Activated CD4-positive, alpha-beta T cell treated with anti-CD3 and anti-CD28 coated beads, Interleukin-10, Interleukin-2, amounts not matched to agents 100 ng/mL and 50 ng/mL, durations not matched to agents 16 hours and 8 hours (primary cell): ENCODE measurements around the gene DSN1.

ENCODE experiments used
- DNase-seq: peaks from one replicate; pipeline ENCODE4 v3.0.0-alpha.2; 2020

The DSN1 gene

DNA sequence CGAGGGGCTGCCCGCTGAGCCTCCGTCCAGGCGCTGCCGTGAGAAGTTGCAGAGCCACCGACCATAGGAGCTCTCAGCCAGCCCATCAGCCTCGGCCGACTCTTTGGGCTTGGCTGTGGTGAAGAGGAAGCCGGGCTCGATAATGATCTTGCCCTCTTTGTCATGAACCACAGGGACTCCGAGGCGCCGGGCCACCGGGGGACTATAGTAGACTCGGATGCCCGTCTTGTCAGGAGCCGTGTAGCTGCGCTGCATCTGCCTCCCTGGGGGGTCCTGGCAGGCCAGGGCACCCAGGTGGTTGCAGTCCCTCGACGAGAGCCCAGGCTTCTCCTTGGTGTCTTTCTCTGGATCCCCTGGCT, 20.5 kb upstream of the DSN1 start:
- no peak for DNase-seq

DNA sequence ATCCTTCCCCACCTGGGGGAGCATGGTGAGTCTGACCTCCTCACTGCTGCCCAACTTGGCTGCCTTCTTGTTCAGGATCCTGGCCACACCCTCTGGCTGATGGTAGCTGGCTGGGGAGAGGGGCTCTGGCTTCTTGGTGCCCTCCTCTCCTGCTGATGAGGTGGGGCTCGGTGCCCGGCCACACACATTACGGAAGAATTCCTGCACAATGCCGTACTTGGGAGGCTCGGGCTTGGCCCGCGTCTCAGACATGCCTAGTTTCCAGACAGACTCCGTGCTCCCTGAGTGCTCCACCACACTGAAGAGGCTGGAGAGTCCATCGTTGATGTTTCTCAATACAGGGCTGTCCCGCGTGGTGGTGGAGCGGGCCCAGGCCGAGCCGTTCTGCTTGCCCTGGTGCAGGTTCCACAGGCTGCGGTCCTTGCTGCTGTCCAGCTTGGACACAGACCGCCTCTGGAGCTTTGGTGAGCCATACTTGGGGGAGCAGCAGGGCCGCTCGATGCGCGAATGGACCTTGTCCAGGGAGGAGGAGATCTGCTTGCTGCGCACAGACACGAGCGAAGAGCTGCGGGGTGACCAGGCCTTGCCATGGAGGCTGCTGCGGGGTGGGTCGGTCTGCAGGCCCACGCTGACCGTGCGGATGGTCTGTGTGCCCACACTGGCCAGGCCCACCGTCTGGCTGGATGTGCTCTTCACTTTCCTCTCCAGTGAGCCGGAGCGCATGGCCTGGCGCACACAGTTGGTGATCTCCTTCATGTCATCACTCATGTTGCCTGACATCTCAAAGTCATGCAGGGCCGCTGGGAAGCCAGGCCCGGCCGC, 19.9 kb upstream of the DSN1 start:
- no peak for DNase-seq

GRCh38 chr20:36792422-36792821, 18.9 kb upstream of the DSN1 start:
- DNase-seq, result peak; percentile 36

GRCh38 chr20:36791862-36792261, 18.3 kb upstream of the DSN1 start:
- DNase-seq, result no peak

- no peak for DNase-seq
Measured at GRCh38 chr20:36786663-36787062, 13.1 kb upstream of the DSN1 start.

GRCh38 chr20:36786246-36786645, 12.7 kb upstream of the DSN1 start:
- DNase-seq, result no peak

DNA sequence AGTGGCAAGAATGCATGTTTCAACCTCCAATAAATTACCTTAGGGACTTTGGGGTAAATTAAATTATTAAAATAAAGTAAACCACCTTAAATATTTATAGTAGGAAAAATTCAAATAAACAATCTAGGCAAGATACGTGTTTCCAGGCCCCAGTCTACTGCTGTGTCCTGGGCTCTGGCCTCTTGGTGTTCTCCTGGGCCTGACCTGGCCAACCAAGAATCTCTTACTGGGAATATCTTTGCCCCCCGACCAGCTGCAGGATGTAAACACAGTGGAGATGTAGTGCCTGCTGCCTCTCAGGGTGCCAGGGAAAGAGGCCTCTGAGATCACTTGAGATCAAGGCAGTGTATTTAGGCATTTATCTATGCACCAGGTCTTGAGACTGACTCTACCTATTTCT, 11.7 kb upstream of the DSN1 start:
- no peak for DNase-seq

- DNase-seq, result no peak
Measured at GRCh38 chr20:36784900-36785299, 11.3 kb upstream of the DSN1 start.

DNA sequence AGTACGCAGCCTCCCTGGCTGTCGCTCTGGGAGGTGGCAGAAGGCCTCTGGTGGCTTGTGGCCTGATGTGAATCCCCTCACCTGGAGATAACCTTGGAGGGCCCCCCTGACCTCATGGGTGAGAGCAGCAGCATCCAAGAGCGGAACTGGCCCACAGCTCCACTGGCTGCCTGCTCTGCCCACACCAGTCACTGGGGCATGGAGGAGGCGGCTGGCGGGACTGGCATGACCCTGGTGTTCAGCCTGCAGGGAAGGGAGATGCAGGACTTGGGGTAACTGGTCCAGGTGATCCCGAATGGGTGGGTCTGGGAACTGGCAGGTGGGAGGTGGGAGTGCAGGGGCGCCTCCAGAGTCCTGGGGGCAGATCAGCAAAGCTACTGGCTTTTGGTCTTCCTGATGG, 10.6 kb upstream of the DSN1 start:
- DNase-seq, result no peak

DNA sequence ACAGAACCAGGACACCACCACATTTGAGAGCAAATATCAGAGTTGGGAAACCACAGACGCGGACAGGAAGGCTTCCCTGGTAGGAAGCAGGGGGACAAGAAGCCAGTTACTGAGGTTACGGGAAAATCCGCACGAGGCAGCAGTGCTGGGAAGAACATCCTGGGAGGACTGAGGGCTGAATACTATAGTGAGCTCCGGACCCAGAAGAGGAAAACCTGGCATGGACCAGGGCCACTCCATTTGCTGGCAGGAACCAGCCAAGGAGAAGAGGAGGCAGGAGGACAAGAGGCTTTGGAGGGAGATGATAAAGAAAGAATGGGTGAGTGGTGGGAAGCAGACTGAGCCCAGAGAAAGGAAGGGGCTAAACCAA, 6.1 kb upstream of the DSN1 start:
- no peak for DNase-seq

- DNase-seq, result no peak
Measured at GRCh38 chr20:36778831-36779655, 5.5 kb upstream of the DSN1 start.

GRCh38 chr20:36777576-36777975, 4.0 kb upstream of the DSN1 start:
- no peak for DNase-seq

DNA sequence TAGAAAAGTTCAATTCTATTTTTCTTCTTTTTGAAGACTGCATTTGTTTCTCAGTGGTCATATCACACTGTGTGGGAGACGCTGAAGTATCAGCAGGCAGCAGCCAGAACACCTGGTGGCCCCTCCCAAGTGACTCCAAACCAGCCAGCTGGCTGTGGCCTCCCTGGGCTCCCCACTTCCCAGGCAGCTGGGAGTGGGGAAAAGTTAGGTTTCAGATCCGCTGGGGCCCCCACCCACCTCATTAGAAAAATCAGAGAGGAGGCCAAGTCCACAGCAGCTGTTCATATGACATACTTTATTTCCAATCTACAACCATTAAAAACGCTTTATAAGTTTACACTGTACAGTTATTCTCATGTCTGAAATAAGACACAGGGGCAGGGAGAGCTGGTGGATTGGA, 3.6 kb upstream of the DSN1 start:
- DNase-seq, result no peak

DNA sequence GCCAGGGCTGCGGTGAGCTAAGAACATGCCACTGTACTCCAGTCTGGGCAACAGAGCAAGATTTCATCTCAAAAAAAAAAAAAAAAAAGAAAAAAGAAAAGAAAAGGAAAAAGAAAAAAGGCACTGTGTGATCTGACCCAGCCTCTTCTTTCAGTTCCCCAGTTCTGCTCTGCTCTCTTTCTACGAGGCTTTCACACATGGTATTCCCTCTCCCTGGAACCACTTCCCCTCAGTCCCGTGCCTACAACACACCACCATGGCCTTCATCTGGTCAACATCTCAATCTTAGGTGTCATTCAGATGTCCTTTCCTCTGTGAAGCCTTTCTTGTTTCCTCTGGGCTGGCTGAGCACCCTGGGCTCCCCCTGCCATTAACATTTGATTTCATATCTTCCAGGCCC, 2.3 kb upstream of the DSN1 start:
- DNase-seq, result no peak

DNA sequence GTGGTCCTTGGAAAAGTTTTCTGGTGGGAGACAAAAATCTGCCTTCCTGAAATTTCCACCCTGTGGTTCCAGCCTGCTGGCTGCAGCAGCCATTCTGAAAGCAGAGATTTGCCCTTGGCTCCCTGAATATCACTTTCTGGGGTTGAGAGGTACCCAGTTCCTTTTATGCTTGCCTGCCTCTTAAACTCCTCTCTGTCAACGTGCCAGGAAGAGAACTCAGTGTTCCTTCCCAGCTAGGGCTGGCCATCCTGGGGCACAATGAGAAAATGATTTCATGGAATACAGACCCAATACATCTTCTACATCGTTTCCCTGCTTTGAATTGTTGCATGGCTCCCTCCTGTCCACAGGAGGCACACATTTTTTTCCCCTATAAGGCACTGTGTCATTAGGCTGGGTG, 1.6 kb upstream of the DSN1 start:
- DNase-seq, result no peak

DNA sequence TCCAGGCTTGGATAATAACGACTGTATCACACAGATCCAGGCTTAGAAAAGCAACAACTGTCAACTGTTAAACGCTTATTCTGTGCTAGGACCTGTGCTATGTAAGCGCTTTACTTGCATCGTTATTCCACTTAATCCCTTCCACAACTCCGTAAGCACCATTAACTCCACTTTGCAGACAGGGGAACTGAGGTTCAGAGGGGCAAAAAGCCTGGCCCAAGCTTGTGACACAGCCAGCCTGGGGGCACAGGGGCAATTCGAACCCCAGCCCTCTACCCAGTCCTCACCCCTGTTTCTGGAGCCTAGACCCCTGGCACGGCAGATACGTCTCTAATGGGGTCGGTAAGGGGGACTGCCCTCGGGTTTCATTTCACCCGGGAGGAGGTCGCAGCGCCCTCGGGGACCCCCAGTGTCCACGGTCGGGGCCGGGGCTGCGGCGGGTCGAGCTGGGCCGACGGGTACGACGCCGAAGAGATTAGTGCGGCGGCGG, 411 bp downstream of the DSN1 start:
- DNase-seq, result no peak

DNA sequence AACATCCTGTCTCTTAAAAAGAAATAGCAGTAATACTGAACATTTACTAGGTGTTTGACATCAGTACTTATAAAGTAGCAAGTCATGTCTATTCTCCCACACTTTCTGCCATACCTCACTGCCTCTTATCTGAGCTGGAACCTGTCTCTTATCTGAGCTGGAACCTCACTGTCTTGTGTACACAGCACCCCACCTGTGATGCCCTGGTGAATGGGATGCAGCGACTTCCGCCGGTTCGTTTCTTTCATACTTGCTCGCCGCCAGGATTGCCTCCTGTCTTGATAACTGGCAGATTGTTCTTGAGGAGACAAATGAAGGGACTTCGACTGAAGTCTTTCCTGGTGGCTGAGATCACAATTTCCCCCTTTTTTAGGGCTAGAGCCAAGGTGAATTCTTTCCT, 2.9 kb downstream of the DSN1 start:
- no peak for DNase-seq

DNA sequence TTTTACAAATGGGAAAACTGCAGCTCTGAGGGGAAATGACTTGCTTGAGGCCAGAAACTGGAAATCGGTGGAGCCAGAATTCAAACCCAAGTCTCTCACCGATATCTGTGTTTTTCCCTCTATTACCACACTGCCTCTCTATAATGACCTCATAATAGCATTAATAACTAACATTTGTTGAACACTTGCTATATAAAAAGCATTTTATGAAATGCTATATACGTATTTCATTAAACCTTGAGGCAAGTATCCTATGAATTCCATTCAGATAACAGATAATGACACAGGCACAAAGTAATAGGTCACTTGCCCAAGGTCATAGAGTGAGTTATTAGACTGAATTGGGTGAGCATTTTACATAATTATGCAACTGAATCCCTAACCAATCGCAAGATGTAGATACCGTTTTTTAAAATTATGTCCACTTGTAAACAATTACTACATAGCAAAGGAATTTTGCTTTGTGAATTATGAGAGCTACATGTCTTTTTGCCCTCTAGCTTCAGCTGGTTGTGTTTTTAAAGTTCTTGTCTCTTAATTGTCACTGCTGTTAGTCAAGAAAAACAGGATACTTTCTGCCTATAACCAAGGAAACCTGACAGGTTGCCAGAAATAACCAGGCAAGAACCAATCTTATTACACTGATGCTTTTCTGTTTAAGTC, 4.7 kb downstream of the DSN1 start:
- DNase-seq, result no peak

DNA sequence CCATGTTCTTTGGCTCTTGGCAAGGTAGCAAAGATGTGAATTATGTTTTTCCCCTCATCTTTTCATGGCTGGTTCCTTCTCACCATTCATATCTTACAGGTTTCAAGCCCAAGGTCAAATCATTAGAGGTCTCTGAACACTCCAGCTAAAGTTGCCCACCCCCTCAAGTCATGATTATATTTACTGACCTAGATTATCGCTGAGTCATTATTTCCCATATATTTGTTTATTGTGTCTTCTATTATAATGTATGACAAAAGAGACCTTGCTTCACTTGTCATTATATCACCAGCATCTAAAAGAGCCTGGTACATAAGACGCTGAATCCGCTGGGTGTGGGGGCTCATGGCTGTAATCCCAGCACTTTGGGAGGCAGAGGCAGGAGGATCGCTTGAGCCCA, 12.4 kb downstream of the DSN1 start:
- no peak for DNase-seq

GRCh38 chr20:36760647-36761046, 12.9 kb downstream of the DSN1 start:
- no peak for DNase-seq

GRCh38 chr20:36758276-36758675, 15.3 kb downstream of the DSN1 start:
- DNase-seq, result no peak

GRCh38 chr20:36756496-36756895, 17.1 kb downstream of the DSN1 start:
- DNase-seq, result no peak

GRCh38 chr20:36754656-36755222, 18.8 kb downstream of the DSN1 start:
- DNase-seq, result peak; percentile 61
